Trophoblast cell (in vitro differentiated cells and primary cell): ENCODE data around the gene MMADHC.

Experiments used
- DNase-seq, 2 donors: peaks; one replicate each; pipeline ENCODE4 v3.0.0-alpha.2; 2016
- H2AFZ ChIP-seq: 2 replicates; pipeline ENCODE4 v1.6.1; 2013; ENCODE audit warnings: low read length, moderate library complexity, mild to moderate bottlenecking; ENCODE audit not compliant: insufficient read depth, poor library complexity
- H2AK5ac ChIP-seq: 2 replicates; pipeline ENCODE4 v1.6.1; 2013; ENCODE audit warnings: mild to moderate bottlenecking, low read length
- H2BK120ac ChIP-seq: 2 replicates; pipeline ENCODE4 v1.6.1; 2013; ENCODE audit warnings: low read length, mild to moderate bottlenecking, moderate library complexity; ENCODE audit not compliant: insufficient read depth, poor library complexity
- H2BK12ac ChIP-seq: 2 replicates; pipeline ENCODE4 v1.6.1; 2013; ENCODE audit warnings: mild to moderate bottlenecking, low read length, moderate library complexity
- H2BK5ac ChIP-seq: 2 replicates; pipeline ENCODE4 v1.6.1; 2013; ENCODE audit warnings: low read length, low read depth, moderate library complexity, mild to moderate bottlenecking; ENCODE audit not compliant: poor library complexity
- H3K14ac ChIP-seq: 2 replicates; pipeline ENCODE4 v1.6.1; 2013; ENCODE audit warnings: mild to moderate bottlenecking, low read length
- H3K18ac ChIP-seq: 2 replicates; pipeline ENCODE4 v1.6.1; 2013; ENCODE audit warnings: mild to moderate bottlenecking, low read length
- H3K23ac ChIP-seq: 2 replicates; pipeline ENCODE4 v1.6.1; 2013; ENCODE audit warnings: low read length
- H3K27ac ChIP-seq: 2 replicates; pipeline ENCODE4 v1.5.1; 2013; ENCODE audit warnings: low read depth, mild to moderate bottlenecking, inconsistent platforms, low read length, moderate library complexity
- H3K27me3 ChIP-seq: 2 replicates; pipeline ENCODE4 v1.6.1; 2013; ENCODE audit warnings: inconsistent platforms, mild to moderate bottlenecking, low read length, moderate library complexity; ENCODE audit not compliant: insufficient read depth
- H3K36me3 ChIP-seq, 2 experiments: 1 replicate in 1 of 2; 2 replicates in 1 of 2; pipeline ENCODE4 v1.6.1; 2013; ENCODE audit warnings: low read length in 2 of 2, mild to moderate bottlenecking in 2 of 2, moderate library complexity in 1 of 2; ENCODE audit not compliant: insufficient read depth in 2 of 2, control insufficient read depth in 1 of 2
- H3K4ac ChIP-seq: 2 replicates; pipeline ENCODE4 v1.6.1; 2013; ENCODE audit warnings: low read depth, mild to moderate bottlenecking, low read length, moderate library complexity
- H3K4me1 ChIP-seq, 2 experiments: 1 replicate in 1 of 2; 2 replicates in 1 of 2; pipeline ENCODE4 v1.6.1; 2013; ENCODE audit warnings: low read length in 2 of 2, mild to moderate bottlenecking in 2 of 2, moderate library complexity in 1 of 2; ENCODE audit not compliant: insufficient read depth in 2 of 2, control insufficient read depth in 1 of 2
- H3K4me2 ChIP-seq: 2 replicates; pipeline ENCODE4 v1.6.1; 2013; ENCODE audit warnings: inconsistent platforms, mild to moderate bottlenecking, low read length, moderate library complexity
- H3K4me3 ChIP-seq: 2 replicates; pipeline ENCODE4 v1.5.1; 2013; ENCODE audit warnings: mild to moderate bottlenecking, low read depth, low read length, inconsistent platforms
- H3K79me1 ChIP-seq: one replicate; pipeline ENCODE4 v1.6.1; 2013; ENCODE audit warnings: low read length
- H3K79me2 ChIP-seq: 2 replicates; pipeline ENCODE4 v1.6.1; 2013; ENCODE audit warnings: low read length, mild to moderate bottlenecking; ENCODE audit not compliant: control insufficient read depth, insufficient read depth, poor library complexity
- H3K9ac ChIP-seq: 2 replicates; pipeline ENCODE4 v1.6.1; 2013; ENCODE audit warnings: mild to moderate bottlenecking, low read length
- H3K9me3 ChIP-seq: 2 replicates; pipeline ENCODE4 v1.6.1; 2013; ENCODE audit warnings: low read depth, mild to moderate bottlenecking, control low read depth, inconsistent platforms, low read length; ENCODE audit not compliant: insufficient read depth
- H4K12ac ChIP-seq: 2 replicates; pipeline ENCODE4 v1.6.1; 2013; ENCODE audit warnings: low read depth, mild to moderate bottlenecking, low read length, moderate library complexity
- H4K8ac ChIP-seq: 2 replicates; pipeline ENCODE4 v1.6.1; 2013; ENCODE audit warnings: low read depth, mild to moderate bottlenecking, low read length, moderate library complexity
- H4K91ac ChIP-seq: one replicate; pipeline ENCODE4 v1.6.1; 2013; ENCODE audit warnings: low read depth, mild to moderate bottlenecking, low read length, moderate library complexity
- WGBS: extraction: QIAGEN DNeasy Blood & Tissue Kit; methylation state at CpG from one replicate; pipeline ENCODE4 v1.1.7; 2013; ENCODE audit warnings: missing lambda C conversion rate; ENCODE audit not compliant: insufficient read length, insufficient coverage; ENCODE audit errors: extremely low coverage; 5-methylcytosine and 5-hydroxymethylcytosine counted together

Gene MMADHC

DNA sequence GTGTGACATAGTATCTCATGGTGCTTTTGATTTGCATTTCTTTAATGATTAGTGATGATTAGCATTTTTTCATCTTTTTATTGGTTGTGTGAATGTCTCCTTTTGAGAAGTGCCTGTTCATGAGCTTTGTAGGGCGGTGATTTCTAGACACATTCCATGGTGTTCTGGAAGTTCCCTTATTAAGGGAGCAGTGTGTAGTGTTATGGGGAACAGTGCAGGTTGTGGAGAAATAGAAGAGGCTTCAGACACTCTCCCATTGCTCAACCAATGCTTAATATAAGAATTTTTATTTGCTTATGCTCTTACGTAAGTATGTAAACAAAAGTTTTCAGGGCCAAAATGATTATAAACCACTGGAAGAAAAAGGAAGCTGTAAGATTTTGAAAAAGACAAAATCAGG is 34.7 kb downstream of the MMADHC start:
- Histone ChIP-seq H3K4me2 (no peak overlapping the region), H3K9ac (no peak overlapping the region), H4K12ac (no peak overlapping the region), H2AFZ (no peak overlapping the region), H3K4ac (no peak overlapping the region), H2BK120ac (no peak overlapping the region), H3K36me3 (no peaks in the 10 kb centered on the region), H2AK5ac (no peak overlapping the region), H3K27me3 (no peaks in the 10 kb centered on the region), H4K8ac (no peak overlapping the region), H3K79me1 (no peaks in the 10 kb centered on the region), H3K9me3 (peaks cover 3% of the 10 kb centered on the region), H2BK12ac (no peak overlapping the region), H2BK5ac (no peak overlapping the region), H3K27ac (no peak overlapping the region), H3K23ac (no peak overlapping the region), H3K14ac (no peak overlapping the region), H3K79me2 (no peaks in the 10 kb centered on the region), H4K91ac (no peak overlapping the region), H3K18ac (no peak overlapping the region), H3K4me1 (no peaks in the 10 kb centered on the region), H3K4me3 (no peak overlapping the region)
- DNase-seq, result no peak
- WGBS, result no CpG with 5 or more reads among the region's 2 CpGs

DNA sequence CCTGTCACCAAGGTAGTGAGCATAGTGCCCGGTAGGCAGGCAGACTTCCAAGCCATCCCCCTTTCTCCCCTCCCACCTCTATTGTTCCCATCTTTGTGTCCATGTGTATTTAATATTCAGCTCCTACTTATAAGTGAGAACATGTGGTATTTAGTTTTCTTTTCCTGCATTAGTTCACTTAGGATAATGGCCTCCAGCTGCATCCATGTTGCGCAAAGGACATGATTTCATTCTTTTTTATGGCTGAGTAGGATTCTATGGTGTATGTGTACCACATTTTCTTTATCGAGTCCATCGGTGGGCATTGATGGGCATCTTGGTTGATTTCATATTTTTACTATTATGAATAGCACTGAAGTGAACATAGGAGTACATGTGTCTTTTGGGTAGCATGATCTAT is 35.3 kb downstream of the MMADHC start:
- DNase-seq, result no peak
- no peak overlapping the region for H4K12ac ChIP-seq
- no peak overlapping the region for H3K4ac ChIP-seq
- no peak overlapping the region for H3K23ac ChIP-seq
- H3K4me2 ChIP-seq, result no peak overlapping the region
- no peak overlapping the region for H2BK5ac ChIP-seq
- H4K91ac ChIP-seq, result no peak overlapping the region
- no peak overlapping the region for H3K14ac ChIP-seq
- H3K27me3 ChIP-seq, result no peaks in the 10 kb centered on the region
- H3K18ac ChIP-seq, result no peak overlapping the region
- no peaks in the 10 kb centered on the region for H3K36me3 ChIP-seq
- H4K8ac ChIP-seq, result no peak overlapping the region
- H3K9me3 ChIP-seq, result peaks cover 3% of the 10 kb centered on the region
- no peak overlapping the region for H2AK5ac ChIP-seq
- no peak overlapping the region for H2BK120ac ChIP-seq
- H3K27ac ChIP-seq, result no peak overlapping the region
- H3K9ac ChIP-seq, result no peak overlapping the region
- H3K4me1 ChIP-seq, result no peaks in the 10 kb centered on the region
- no peak overlapping the region for H3K4me3 ChIP-seq
- no CpG with 5 or more reads among the region's 4 CpGs for WGBS
- no peaks in the 10 kb centered on the region for H3K79me2 ChIP-seq
- H3K79me1 ChIP-seq, result no peaks in the 10 kb centered on the region
- no peak overlapping the region for H2AFZ ChIP-seq
- no peak overlapping the region for H2BK12ac ChIP-seq

DNA sequence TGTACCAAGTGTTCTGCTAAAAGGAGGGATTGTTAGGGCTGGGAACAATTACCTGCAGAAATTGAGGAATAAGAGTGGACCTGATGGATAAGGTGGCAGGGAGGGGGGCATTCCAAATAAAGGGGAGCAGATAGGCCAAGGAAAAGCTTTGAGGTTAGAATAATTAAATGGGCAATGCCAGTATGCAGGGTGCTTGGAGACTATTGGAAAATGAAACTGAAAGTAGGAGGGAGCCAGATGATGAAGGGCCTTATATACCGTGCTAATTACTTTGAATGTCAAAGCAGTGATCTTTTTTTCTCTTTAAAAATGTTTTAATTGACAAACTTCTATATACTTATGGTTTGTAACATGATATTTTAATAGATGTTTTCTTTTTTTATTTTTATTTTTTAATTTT is 42.9 kb downstream of the MMADHC start:
- H3K27me3 ChIP-seq, result no peaks in the 10 kb centered on the region
- no peaks in the 10 kb centered on the region for H3K36me3 ChIP-seq
- H3K4me3 ChIP-seq, result no peak overlapping the region
- H3K23ac ChIP-seq, result no peak overlapping the region
- H2BK12ac ChIP-seq, result no peak overlapping the region
- H3K9ac ChIP-seq, result no peak overlapping the region
- no peaks in the 10 kb centered on the region for H3K79me2 ChIP-seq
- no peak overlapping the region for H4K12ac ChIP-seq
- WGBS, result no CpG with 5 or more reads among the region's 1 CpG
- no peaks in the 10 kb centered on the region for H3K79me1 ChIP-seq
- H3K4me2 ChIP-seq, result no peak overlapping the region
- no peaks in the 10 kb centered on the region for H3K9me3 ChIP-seq
- H2BK120ac ChIP-seq, result no peak overlapping the region
- H2BK5ac ChIP-seq, result no peak overlapping the region
- H3K4ac ChIP-seq, result no peak overlapping the region
- no peak overlapping the region for H3K27ac ChIP-seq
- H4K91ac ChIP-seq, result no peak overlapping the region
- no peak overlapping the region for H2AFZ ChIP-seq
- no peak overlapping the region for H2AK5ac ChIP-seq
- no peaks in the 10 kb centered on the region for H3K4me1 ChIP-seq
- H3K14ac ChIP-seq, result no peak overlapping the region
- no peak overlapping the region for H4K8ac ChIP-seq
- DNase-seq, result no peak
- no peak overlapping the region for H3K18ac ChIP-seq

DNA sequence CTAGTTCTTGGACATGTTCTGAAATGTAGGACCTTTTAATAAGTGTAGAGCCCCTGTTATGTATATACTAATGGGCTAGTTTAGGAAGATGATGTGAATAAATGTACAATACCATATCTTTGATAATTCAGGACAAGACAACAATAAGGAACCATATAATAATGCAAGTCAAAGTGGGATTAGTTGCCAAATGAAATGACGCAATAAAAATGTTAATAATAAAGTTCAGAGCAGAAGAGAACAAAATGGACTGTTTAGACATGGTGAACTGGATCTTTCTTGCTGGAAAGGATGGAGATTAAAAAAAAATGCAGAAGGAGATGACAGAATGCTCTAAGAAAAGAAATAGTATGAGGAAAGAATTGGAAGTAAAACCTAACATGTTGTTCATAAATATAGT is 43.7 kb downstream of the MMADHC start:
- no peak overlapping the region for H2BK120ac ChIP-seq
- no peak overlapping the region for H2BK12ac ChIP-seq
- DNase-seq, result no peak
- H3K4me3 ChIP-seq, result no peak overlapping the region
- no peaks in the 10 kb centered on the region for H3K79me1 ChIP-seq
- H3K27ac ChIP-seq, result no peak overlapping the region
- H3K4ac ChIP-seq, result no peak overlapping the region
- no peaks in the 10 kb centered on the region for H3K79me2 ChIP-seq
- H3K36me3 ChIP-seq, result no peaks in the 10 kb centered on the region
- no peak overlapping the region for H3K14ac ChIP-seq
- H3K9me3 ChIP-seq, result no peaks in the 10 kb centered on the region
- no peak overlapping the region for H3K18ac ChIP-seq
- no peak overlapping the region for H2AFZ ChIP-seq
- H4K8ac ChIP-seq, result no peak overlapping the region
- H3K23ac ChIP-seq, result no peak overlapping the region
- no CpG with 5 or more reads among the region's 1 CpG for WGBS
- no peak overlapping the region for H3K4me2 ChIP-seq
- H3K4me1 ChIP-seq, result no peaks in the 10 kb centered on the region
- H3K9ac ChIP-seq, result no peak overlapping the region
- no peak overlapping the region for H4K91ac ChIP-seq
- no peak overlapping the region for H4K12ac ChIP-seq
- no peaks in the 10 kb centered on the region for H3K27me3 ChIP-seq
- H2BK5ac ChIP-seq, result no peak overlapping the region
- H2AK5ac ChIP-seq, result no peak overlapping the region
